Urinary bladder (tissue), 4 donors: Measurements from ENCODE around the gene GALNS. TPM values are rescaled to one million over a fixed set of nuclear protein-coding genes. Genes with fewer than 3 reads are reported as not detected.
"Not testable (repeated sequence)": the region's sequence is repeated elsewhere in the genome, so short reads cannot be mapped to it uniquely, and the experiment has no call there.

Experiments
- DNase-seq: peaks from one replicate; pipeline ENCODE4 v3.0.0-alpha.2; 2015; ENCODE audit errors: extremely low spot score
- H3K27ac ChIP-seq: one replicate; pipeline ENCODE4 v1.5.1; 2013; ENCODE audit warnings: low read depth, mild to moderate bottlenecking, moderate library complexity
- H3K36me3 ChIP-seq: one replicate; pipeline ENCODE4 v1.6.1; 2013; ENCODE audit warnings: mild to moderate bottlenecking, moderate library complexity; ENCODE audit not compliant: insufficient read depth
- H3K4me1 ChIP-seq: one replicate; pipeline ENCODE4 v1.6.1; 2013; ENCODE audit warnings: mild to moderate bottlenecking, moderate library complexity; ENCODE audit not compliant: insufficient read depth
- H3K4me3 ChIP-seq: one replicate; pipeline ENCODE4 v1.5.1; 2013; ENCODE audit warnings: low read depth, low read length
- WGBS: extraction: QIAGEN DNeasy Blood & Tissue Kit; methylation state at CpG from one replicate; pipeline ENCODE4 v1.1.7; 2013; 5-methylcytosine and 5-hydroxymethylcytosine counted together
- polyA plus RNA-seq: library from polyadenylated mRNA; stranded (reverse); fragments of 200-250 nt; gene quantifications from one replicate; pipeline ENCODE4 v1.2.3, GENCODE V29; 2013
- total RNA-seq: library from RNA; depleted of rRNA; stranded (reverse); fragments of >200 nt; gene quantifications from one replicate; pipeline ENCODE4 v1.2.3, GENCODE V29; 2014
- donor health status: healthy with polysubstance abuse.
- donor health status: healthy.

GALNS gene
- total and polyA plus RNA-seq, 2 donors: 14.6 to 23.0 TPM

- WGBS: 76% methylated on average over 7 of the region's 7 CpGs
- no peak for DNase-seq
- no peaks in the 10 kb centered on the region for H3K4me1 ChIP-seq
- H3K4me3 ChIP-seq: no peak overlapping the region
- H3K36me3 ChIP-seq: no peaks in the 10 kb centered on the region
- H3K27ac ChIP-seq: no peak overlapping the region
Observed at GRCh38 chr16:88789594-88789993, 67.2 kb downstream of the GALNS start.

- not testable (repeated sequence) for DNase-seq, H3K4me3 ChIP-seq, H3K27ac ChIP-seq, H3K4me1 ChIP-seq, H3K36me3 ChIP-seq
- 94% methylated on average over 8 of the region's 8 CpGs for WGBS
Observed at GRCh38 chr16:88788749-88789148, 68.0 kb downstream of the GALNS start.

GRCh38 chr16:88787579-88788314 lies 69.0 kb downstream of the GALNS start:
- Histone ChIP-seq H3K36me3 (no peaks in the 10 kb centered on the region), H3K4me1 (no peaks in the 10 kb centered on the region), H3K27ac (no peak overlapping the region), H3K4me3 (no peak overlapping the region)
- WGBS: 90% methylated on average over 11 of the region's 11 CpGs
- DNase-seq: no peak

GRCh38 chr16:88785106-88785924 lies 71.4 kb downstream of the GALNS start, which contains the start of gene PIEZO1:
PIEZO1 (minus strand) TSS chr16:88785220; CDS start chr16:88784964, 256 bp downstream.
- 3% methylated on average over 110 of the region's 110 CpGs for WGBS
- DNase-seq: no peak
- H3K4me3 ChIP-seq: peak within 1 kb of the TSS; percentile 77
- H3K4me1 ChIP-seq: no peaks in the 10 kb centered on the region
- no peaks in the 10 kb centered on the region for H3K36me3 ChIP-seq
- peak within 1 kb of the TSS; percentile 94 for H3K27ac ChIP-seq

- H3K4me1 ChIP-seq: no peaks in the 10 kb centered on the region
- H3K4me3 ChIP-seq: peak overlapping the region; percentile 77
- peak overlapping the region; percentile 94 for H3K27ac ChIP-seq
- DNase-seq: no peak
- WGBS: under 1% methylated on average over 32 of the region's 32 CpGs
- H3K36me3 ChIP-seq: no peaks in the 10 kb centered on the region
Observed at GRCh38 chr16:88784856-88785105, 72.0 kb downstream of the GALNS start.

GRCh38 chr16:88784074-88784855 lies 72.5 kb downstream of the GALNS start:
- WGBS: 2% methylated on average over 74 of the region's 74 CpGs
- no peaks in the 10 kb centered on the region for H3K4me1 ChIP-seq

GRCh38 chr16:88783391-88784073 lies 73.2 kb downstream of the GALNS start:
- WGBS: 26% methylated on average over 27 of the region's 27 CpGs
- Histone ChIP-seq H3K4me3 (peak overlapping the region; percentile 77), H3K36me3 (no peaks in the 10 kb centered on the region), H3K27ac (peak overlapping the region; percentile 94), H3K4me1 (no peaks in the 10 kb centered on the region)
- DNase-seq: no peak

More at GRCh38 chr16:88784074-88784855, 72.5 kb downstream of the GALNS start:
- H3K36me3 ChIP-seq: no peaks in the 10 kb centered on the region
- peak overlapping the region; percentile 94 for H3K27ac ChIP-seq
- peak overlapping the region; percentile 77 for H3K4me3 ChIP-seq
- no peak for DNase-seq

GRCh38 chr16:88782454-88783390 lies 74.0 kb downstream of the GALNS start:
- WGBS: 51% methylated on average over 16 of the region's 16 CpGs
- Histone ChIP-seq H3K4me1 (no peaks in the 10 kb centered on the region), H3K27ac (peak overlapping the region; percentile 94), H3K4me3 (peak overlapping the region; percentile 77), H3K36me3 (no peaks in the 10 kb centered on the region)
- DNase-seq: no peak

GRCh38 chr16:88781140-88782077 lies 75.3 kb downstream of the GALNS start:
- no peak overlapping the region for H3K4me3 ChIP-seq
- DNase-seq: no peak
- H3K27ac ChIP-seq: no peak overlapping the region
- 73% methylated on average over 28 of the region's 28 CpGs for WGBS
- no peaks in the 10 kb centered on the region for H3K36me3 ChIP-seq
- H3K4me1 ChIP-seq: no peaks in the 10 kb centered on the region

GRCh38 chr16:88780142-88781062 lies 76.3 kb downstream of the GALNS start:
- no peak for DNase-seq
- no peaks in the 10 kb centered on the region for H3K4me1 ChIP-seq
- H3K27ac ChIP-seq: no peak overlapping the region
- no peaks in the 10 kb centered on the region for H3K36me3 ChIP-seq
- no peak overlapping the region for H3K4me3 ChIP-seq
- 62% methylated on average over 13 of the region's 13 CpGs for WGBS
